Measurements from ENCODE around the gene HDGFL2. TPM values are rescaled to one million over a fixed set of nuclear protein-coding genes. Genes with fewer than 3 reads are reported as not detected.

Gene HDGFL2
- total and polyA plus RNA-seq, 12 donors: 22.0 to 74.7 (median 35.7) TPM

GRCh38 chr19:4503132-4503824 is 31.2 kb downstream of the HDGFL2 start:
- Histone ChIP-seq H3K4me1 (replicated peaks in 1 of 2) (peaks cover 0 to 8% of the 10 kb centered on the region in 2 donors), H3K9me3 (replicated peaks in 1 of 3) (no peaks in the 10 kb centered on the region), H3K27ac (no peak overlapping the region), H3K27me3 (no peaks in the 10 kb centered on the region), H3K36me3 (replicated peaks in 1 of 2) (peaks cover 0 to 43% of the 10 kb centered on the region in 2 donors), H3K4me3 (no peak overlapping the region)
- 89 to 98% (median 93%) methylated on average over 10 to 25 of the region's 25 CpGs for WGBS, 4 donors
- no peak for TF ChIP-seq POLR2A (IDR thresholded peaks at IDR 0.05)
- TF ChIP-seq, protein P1, sequence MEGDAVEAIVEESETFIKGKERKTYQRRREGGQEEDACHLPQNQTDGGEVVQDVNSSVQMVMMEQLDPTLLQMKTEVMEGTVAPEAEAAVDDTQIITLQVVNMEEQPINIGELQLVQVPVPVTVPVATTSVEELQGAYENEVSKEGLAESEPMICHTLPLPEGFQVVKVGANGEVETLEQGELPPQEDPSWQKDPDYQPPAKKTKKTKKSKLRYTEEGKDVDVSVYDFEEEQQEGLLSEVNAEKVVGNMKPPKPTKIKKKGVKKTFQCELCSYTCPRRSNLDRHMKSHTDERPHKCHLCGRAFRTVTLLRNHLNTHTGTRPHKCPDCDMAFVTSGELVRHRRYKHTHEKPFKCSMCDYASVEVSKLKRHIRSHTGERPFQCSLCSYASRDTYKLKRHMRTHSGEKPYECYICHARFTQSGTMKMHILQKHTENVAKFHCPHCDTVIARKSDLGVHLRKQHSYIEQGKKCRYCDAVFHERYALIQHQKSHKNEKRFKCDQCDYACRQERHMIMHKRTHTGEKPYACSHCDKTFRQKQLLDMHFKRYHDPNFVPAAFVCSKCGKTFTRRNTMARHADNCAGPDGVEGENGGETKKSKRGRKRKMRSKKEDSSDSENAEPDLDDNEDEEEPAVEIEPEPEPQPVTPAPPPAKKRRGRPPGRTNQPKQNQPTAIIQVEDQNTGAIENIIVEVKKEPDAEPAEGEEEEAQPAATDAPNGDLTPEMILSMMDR (IDR thresholded peaks at IDR 0.05): no peak
- intact Hi-C loops (cut with DNase I): no loop called here
- DNase-seq: no peak

GRCh38 chr19:4503825-4504170 is 31.7 kb downstream of the HDGFL2 start:
- no peak for DNase-seq
- TF ChIP-seq, protein P1 (IDR thresholded peaks at IDR 0.05): no peak
- WGBS, 4 donors: 83 to 95% (median 89%) methylated on average over 3 to 10 of the region's 10 CpGs
- Histone ChIP-seq H3K27ac (no peak overlapping the region), H3K36me3 (replicated peaks in 1 of 2) (peaks cover 0 to 37% of the 10 kb centered on the region in 2 donors), H3K4me3 (no peak overlapping the region), H3K27me3 (no peaks in the 10 kb centered on the region), H3K9me3 (replicated peaks in 1 of 3) (no peaks in the 10 kb centered on the region), H3K4me1 (replicated peaks in 1 of 2) (peaks cover 0 to 8% of the 10 kb centered on the region in 2 donors)
- intact Hi-C loops (cut with DNase I): no loop called here

GRCh38 chr19:4504297-4504701 is 32.2 kb downstream of the HDGFL2 start:
- DNase-seq: no peak
- H3K27me3 ChIP-seq: no peaks in the 10 kb centered on the region
- TF ChIP-seq, protein P1 (IDR thresholded peaks at IDR 0.05): no peak
- no peak for TF ChIP-seq POLR2A (IDR thresholded peaks at IDR 0.05)
- no peak overlapping the region for H3K27ac ChIP-seq
- no peak overlapping the region for H3K4me3 ChIP-seq
- no peaks in the 10 kb centered on the region for H3K9me3 ChIP-seq (replicated peaks in 1 of 3)
- intact Hi-C loops (cut with DNase I): no loop called here
- peaks cover 0 to 32% of the 10 kb centered on the region in 2 donors for H3K36me3 ChIP-seq (replicated peaks in 1 of 2)
- 85 to 100% (median 91%) methylated on average over 3 to 23 of the region's 23 CpGs for WGBS, 4 donors
- peaks cover 0 to 8% of the 10 kb centered on the region in 2 donors for H3K4me1 ChIP-seq (replicated peaks in 1 of 2)

DNA sequence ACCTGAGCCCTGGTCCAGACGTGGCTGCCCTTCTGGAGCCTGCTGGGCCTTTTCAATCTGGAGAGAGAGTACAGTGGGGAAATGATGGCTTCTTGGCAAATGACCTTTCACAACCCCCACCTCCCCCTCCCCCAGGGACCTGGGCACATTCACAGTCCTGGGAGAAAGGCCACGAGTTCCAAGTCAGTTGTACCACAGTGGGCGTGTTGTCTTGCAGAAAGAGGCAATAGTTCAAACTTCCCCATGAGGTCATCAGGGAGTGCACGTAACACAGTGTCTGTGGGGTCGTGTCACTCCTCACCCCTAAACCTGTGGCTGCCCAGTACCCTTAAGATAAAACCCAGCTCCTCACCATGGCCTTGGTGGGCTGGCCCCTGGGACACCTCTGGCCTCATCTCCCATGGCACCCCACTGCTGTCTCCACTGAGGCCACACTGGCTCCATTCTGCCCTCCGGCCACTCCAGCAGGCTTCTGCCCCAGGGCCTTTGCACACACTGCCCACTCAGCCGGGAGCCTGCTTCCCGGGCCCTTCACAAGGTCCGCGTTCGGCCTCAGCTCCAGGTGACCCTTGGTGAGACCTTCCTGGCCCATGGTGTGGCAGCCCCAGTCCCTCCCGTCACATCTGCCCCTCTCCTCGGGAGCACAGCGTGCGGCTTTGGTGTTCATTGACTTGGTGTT is 32.9 kb downstream of the HDGFL2 start:
- no peak for DNase-seq
- Histone ChIP-seq H3K36me3 (replicated peaks in 1 of 2) (peaks cover 0 to 25% of the 10 kb centered on the region in 2 donors), H3K27ac (no peak overlapping the region), H3K9me3 (replicated peaks in 1 of 3) (no peaks in the 10 kb centered on the region), H3K4me3 (no peak overlapping the region), H3K4me1 (replicated peaks in 1 of 2) (peaks cover 0 to 8% of the 10 kb centered on the region in 2 donors), H3K27me3 (no peaks in the 10 kb centered on the region)
- WGBS, 4 donors: 74 to 87% (median 76%) methylated on average over 9 to 15 of the region's 15 CpGs
- intact Hi-C loops (cut with DNase I): no loop called here
- TF ChIP-seq, protein P1 (IDR thresholded peaks at IDR 0.05): no peak
- no peak for TF ChIP-seq POLR2A (IDR thresholded peaks at IDR 0.05)

Measured in adrenal gland (tissue), 12 donors.